NCI-H345 treated with DMSO at 0.1 percent for 48 hours (cell line): ENCODE results near the gene CDH23.
"Not testable (repeated sequence)": the region's sequence is repeated elsewhere in the genome, so short reads cannot be mapped to it uniquely, and the experiment has no call there.

Source experiments
- DNase-seq: peaks from one replicate; lab custom pipeline; 2025; ENCODE audit not compliant: unreplicated experiment; lab: John Stamatoyannopoulos, UW

CDH23 gene

GRCh38 chr10:71396711-71397295 lies at the start of gene CDH23:
TSS of gene CDH23 (plus strand) at chr10:71396920. CDS start at chr10:71439832, 42,912 bp downstream.
- no peak for DNase-seq

DNA sequence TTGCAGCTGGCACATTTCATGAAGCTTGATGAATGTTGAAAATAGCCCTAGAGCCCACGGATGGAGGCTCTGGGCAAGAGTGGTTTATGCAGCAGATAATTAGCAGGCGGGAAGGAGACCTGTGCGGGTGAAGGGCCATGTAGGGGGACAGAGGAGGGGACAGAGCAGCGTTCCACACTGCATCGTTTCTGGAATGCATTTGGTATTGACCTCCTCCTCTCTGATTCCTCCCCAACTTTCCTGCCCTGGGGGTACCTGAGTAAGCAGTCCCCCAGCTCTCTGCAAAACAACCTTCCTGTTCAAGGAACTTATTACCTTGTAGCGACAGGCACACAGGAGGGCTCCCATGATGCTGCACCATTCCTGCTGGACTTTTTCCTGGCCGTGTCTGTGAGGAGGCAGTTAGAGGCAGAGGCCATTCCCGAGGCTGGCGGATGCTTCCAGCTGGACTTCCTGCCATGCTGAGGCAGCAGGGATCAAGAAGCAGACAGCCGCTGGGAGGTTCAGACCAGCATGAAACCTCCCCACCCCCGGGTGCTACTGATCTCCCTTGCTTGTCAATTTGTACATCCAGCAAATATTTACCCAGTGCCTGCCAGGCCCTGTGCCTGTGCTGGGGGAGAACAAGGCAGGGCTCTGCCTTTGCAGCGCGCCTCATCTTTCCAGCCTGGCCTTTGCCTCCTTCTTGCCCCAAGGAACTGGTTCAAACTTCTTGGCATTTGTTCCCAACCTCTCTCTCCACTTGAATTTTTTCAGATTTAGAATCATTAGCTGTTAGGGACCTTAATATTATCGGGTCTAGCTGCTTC lies 48.9 kb upstream of the CDH23 start:
- peak; percentile 63 for DNase-seq

- no peak for DNase-seq
Observed at GRCh38 chr10:71348850-71349249, 47.9 kb upstream of the CDH23 start.

- DNase-seq: no peak
Observed at GRCh38 chr10:71349406-71349805, 47.3 kb upstream of the CDH23 start.

GRCh38 chr10:71351087-71351486 lies 45.6 kb upstream of the CDH23 start:
- peak; percentile 88 for DNase-seq

- peak; percentile 55 for DNase-seq
Observed at GRCh38 chr10:71351628-71352319, 44.9 kb upstream of the CDH23 start.

DNA sequence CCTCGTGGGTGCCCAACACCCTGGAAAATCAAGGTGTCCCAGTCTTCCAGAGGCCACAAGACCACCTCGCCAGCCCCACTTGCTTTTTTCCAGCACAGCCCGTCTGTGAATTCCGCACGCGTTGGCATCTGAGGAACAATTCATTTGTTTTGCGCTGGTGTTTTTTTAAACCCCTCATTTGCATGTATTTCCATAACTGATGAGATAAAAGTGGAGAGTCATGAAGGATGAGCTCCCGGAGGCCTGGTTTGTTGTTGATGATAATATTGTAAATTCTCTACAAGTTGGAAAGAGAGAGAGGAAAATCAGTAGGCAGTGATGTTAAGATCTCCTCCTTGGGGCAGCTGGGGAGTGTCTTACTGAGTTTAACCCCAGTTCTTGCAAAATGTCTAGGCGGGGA lies 43.1 kb upstream of the CDH23 start:
- DNase-seq: no peak

- no peak for DNase-seq
Observed at GRCh38 chr10:71354776-71355175, 41.9 kb upstream of the CDH23 start.

DNA sequence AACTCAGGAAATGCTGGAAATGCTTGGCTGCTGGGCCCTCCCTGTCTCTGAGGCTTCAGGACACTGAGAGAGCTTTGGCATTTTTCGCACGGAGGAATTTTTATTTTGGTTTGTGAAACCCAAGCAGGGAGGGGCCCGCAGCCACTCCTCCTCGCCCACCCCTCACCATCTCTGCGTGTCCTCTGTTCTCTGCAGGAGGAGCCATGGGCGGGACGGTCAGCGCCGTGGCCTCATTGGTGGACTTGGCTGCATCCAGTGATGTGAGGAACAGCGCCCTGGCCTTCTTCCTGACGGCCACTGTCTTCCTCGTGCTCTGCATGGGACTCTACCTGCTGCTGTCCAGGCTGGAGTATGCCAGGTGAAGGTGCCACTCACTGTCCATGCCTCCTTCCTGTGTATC lies 40.8 kb upstream of the CDH23 start:
- no peak for DNase-seq

DNA sequence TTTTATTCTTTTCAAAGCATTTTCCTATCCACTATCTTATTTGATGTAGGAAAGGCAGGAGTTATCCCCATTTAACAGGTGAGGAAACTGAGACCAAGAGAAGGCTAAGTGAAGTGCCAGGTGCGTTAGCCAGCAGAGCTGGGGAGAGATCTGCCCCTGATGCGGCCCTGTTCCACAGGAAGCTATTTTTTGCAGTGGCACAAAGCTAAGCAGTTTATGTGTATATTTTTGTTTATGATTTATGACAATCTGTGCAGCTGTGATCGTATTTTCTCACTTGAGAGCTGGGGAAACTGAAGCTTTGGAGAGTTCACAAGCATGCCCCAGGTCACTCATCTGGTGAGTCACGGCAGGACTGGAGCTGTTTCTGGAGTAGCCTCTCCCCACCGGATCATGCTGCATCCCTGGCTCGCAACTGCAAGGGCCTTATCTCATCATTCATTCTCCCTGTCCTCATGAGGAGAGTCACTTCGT lies 38.9 kb upstream of the CDH23 start:
- DNase-seq: no peak

GRCh38 chr10:71358277-71358676 lies 38.4 kb upstream of the CDH23 start:
- no peak for DNase-seq

DNA sequence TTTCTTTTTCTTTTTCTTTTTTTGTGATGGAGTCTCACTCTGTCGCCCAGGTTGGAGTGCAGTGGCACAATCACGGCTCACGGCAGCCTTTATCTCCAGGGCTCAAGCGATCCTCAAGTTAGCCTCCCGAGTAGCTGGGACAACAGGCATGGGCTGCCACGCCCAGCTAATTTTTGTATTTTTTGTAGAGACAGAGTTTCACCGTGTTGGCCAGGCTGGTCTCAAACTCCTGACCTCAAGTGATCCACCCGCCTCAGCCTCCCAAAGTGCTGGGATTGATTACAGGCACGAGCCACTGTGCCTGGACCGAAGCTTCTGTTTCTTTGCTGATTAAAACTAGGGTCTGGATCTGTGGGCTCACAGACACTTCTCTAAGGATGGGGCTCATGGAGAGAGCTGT lies 37.8 kb upstream of the CDH23 start:
- DNase-seq: not testable (repeated sequence)

DNA sequence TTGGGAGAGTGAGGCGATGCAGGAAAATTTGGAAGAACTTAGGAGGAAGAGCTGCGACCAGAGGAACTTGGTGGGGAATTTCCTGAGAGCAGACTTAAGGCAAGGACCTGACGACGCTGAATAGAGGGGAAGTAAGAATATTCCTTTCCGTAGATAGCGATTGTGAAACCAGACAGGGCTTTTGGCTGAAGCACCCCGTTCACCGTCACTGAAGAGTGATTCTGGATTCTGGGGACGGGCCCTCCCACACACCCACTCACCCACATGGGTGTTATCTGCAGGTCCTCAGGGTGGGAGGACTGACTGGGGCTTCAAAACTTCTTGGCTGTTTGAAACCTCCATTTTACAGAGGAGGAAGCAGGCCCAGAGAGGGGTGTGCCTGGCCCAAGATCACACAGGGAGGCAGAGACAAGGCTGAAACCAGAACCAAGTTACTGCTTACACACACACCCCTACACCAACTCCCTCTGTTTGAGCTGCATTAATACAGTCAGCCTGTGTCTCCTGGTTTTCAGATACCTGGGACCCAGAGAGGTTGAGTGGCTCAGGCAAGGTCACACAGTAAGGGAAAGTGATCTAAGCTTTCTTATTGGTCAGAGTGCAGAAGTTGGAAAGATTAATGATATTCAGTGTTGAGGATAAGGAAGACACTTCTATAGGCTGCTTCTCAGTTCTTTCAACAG lies 37.2 kb upstream of the CDH23 start:
- DNase-seq: no peak

DNA sequence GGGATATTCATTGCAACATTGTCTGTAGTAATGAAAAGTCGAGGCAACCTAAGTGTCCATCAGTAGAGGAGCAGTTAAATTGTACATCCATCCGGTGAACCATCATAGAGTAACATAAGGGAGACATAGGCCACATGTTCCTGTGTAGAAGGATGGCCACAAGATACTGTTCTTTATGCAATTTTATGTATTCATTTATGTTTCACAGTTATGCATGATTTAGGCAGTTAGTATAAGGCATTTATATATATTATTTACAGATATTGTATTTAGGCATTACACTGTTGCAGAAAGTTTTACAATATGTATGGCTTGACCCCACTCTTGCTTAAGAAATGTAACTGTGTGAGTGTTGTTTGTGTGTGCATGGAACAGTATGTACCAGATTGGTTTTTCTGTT lies 36.0 kb upstream of the CDH23 start:
- DNase-seq: no peak

DNA sequence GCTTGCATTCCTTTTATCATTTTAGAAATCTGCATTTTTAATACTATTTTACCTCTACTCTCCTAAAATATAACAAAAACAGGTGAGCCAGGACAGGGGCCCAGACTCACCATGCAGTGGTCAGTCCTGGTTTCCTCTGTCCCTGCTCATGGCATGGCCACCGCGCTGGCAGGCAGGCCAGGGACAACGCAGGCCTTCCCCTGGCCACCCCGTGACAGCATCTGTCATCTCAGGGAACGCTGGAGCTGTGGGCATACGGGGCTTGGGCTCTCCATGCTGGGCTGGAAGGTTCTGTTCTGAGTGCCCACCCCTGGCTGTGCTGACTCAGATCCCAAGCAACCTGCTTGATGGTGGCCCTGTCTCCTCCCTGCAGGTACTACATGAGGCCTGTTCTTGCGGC lies 35.1 kb upstream of the CDH23 start:
- DNase-seq: no peak

GRCh38 chr10:71362141-71362540 lies 34.6 kb upstream of the CDH23 start:
- DNase-seq: no peak

- no peak for DNase-seq
Observed at GRCh38 chr10:71363936-71364335, 32.8 kb upstream of the CDH23 start.

GRCh38 chr10:71365366-71365765 lies 31.4 kb upstream of the CDH23 start:
- no peak for DNase-seq

GRCh38 chr10:71366690-71367089 lies 30.0 kb upstream of the CDH23 start:
- DNase-seq: no peak

GRCh38 chr10:71367271-71367670 lies 29.4 kb upstream of the CDH23 start:
- no peak for DNase-seq

- no peak for DNase-seq
Observed at GRCh38 chr10:71368176-71368575, 28.5 kb upstream of the CDH23 start.
